Naive B cell (primary cell): Measurements from ENCODE around the gene ZNF836. TPM values are rescaled to one million over a fixed set of nuclear protein-coding genes. Genes with fewer than 3 reads are reported as not detected.

Source experiments
- ATAC-seq, 2 donors: fragments of 150-1000 bp; cut with Tn5 transposase; 2 replicates each; pipeline ENCODE4 v1.10.0; 2021; ENCODE audit warnings: low read depth in 2 of 2, mild to moderate bottlenecking in 2 of 2, moderate library complexity in 2 of 2
- DNase-seq: peaks from one replicate; pipeline ENCODE4 v3.0.0; 2022
- H3K27ac Mint-ChIP-seq, 6 donors: one replicate each; pipeline ENCODE4 v1.8.0; 2020 to 2022; ENCODE audit warnings: mild to moderate bottlenecking in 6 of 6, mixed read lengths in 6 of 6, moderate library complexity in 5 of 6, inconsistent platforms in 2 of 6
- H3K27me3 Mint-ChIP-seq, 3 donors: one replicate each; pipeline ENCODE4 v1.8.0; 2021 to 2022; ENCODE audit warnings: mixed read lengths in 3 of 3, mild to moderate bottlenecking in 1 of 3
- H3K36me3 Mint-ChIP-seq, 2 donors: one replicate each; pipeline ENCODE4 v1.8.0; 2020 to 2022; ENCODE audit warnings: mixed read lengths in 2 of 2, inconsistent platforms in 1 of 2, mild to moderate bottlenecking in 1 of 2
- H3K4me1 Mint-ChIP-seq, 3 donors: one replicate each; pipeline ENCODE4 v1.8.0; 2020 to 2022; ENCODE audit warnings: mixed read lengths in 3 of 3, inconsistent platforms in 1 of 3, mild to moderate bottlenecking in 1 of 3, moderate library complexity in 1 of 3
- H3K4me3 Mint-ChIP-seq, 8 donors: one replicate each; pipeline ENCODE4 v1.8.0; 2020 to 2022; ENCODE audit warnings: mild to moderate bottlenecking in 8 of 8, mixed read lengths in 8 of 8, moderate library complexity in 8 of 8, inconsistent platforms in 2 of 8
- H3K9me3 Mint-ChIP-seq, 7 donors: one replicate each; pipeline ENCODE4 v1.8.0; 2020 to 2022; ENCODE audit warnings: mixed read lengths in 7 of 7, mild to moderate bottlenecking in 5 of 7, inconsistent platforms in 2 of 7, moderate library complexity in 1 of 7
- polyA plus RNA-seq, 6 donors: library from polyadenylated mRNA; unstranded; fragments of 300-500 nt; fragmentation: Illumina TruSeq; gene quantifications; one replicate each; pipeline ENCODE4 v1.2.3, GENCODE V29; 2021; ENCODE audit warnings: low read depth in 6 of 6

Gene ZNF836
- polyA plus RNA-seq, 6 donors from 2014 or later = 8.2 to 21.1 (median 12.0) TPM

DNA sequence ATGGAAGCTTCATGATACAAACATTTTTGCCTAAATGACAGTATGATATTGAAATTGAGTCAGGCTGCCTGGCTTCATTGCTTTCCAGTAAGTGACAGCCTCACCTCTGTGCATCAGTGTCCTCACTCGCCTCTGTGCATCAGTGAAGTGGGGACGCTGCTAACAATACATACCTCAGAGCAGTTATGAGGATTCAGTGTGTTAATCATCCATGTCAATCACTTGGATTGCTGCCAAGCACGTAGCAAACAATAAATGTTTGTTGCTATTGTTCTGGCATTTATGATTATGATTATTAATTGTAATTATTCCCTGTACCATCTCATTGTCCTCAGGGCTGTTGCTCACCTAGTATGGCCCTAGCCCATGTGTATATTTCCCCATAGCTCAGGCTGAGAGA, 27.3 kb upstream of the ZNF836 start:
- ATAC-seq (no peak), DNase-seq (no peak)
- H3K4me1 Mint-ChIP-seq = peaks cover 42 to 64% (median 63%) of the 10 kb centered on the region in 3 donors
- peak overlapping the region in 1 of 6 donors; percentile 22 for H3K27ac Mint-ChIP-seq
- H3K36me3 Mint-ChIP-seq = peaks cover 0 to 18% of the 10 kb centered on the region in 2 donors
- no peak overlapping the region for H3K4me3 Mint-ChIP-seq
- no peaks in the 10 kb centered on the region for H3K9me3 Mint-ChIP-seq
- no peaks in the 10 kb centered on the region for H3K27me3 Mint-ChIP-seq

DNA sequence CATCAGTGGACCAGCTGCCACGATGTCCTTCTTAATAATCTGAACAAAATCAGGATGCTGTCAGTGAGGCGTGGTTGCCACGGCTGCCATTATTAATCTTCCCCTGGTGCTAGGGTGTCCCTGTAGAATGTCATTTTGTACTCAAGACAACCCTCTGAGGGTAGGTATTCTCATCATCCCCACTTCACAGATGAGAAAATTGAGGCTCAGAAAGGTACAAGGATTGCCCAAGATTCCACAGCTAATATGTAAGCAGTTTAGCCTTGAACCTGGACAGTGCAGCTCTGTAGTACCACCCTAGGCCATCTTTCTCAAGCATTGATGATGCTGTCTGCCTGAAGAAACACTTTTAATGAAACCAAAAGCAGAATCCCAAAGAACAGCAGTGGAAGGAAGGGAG, 26.5 kb upstream of the ZNF836 start:
- no peaks in the 10 kb centered on the region for H3K27me3 Mint-ChIP-seq
- ATAC-seq (no peak), DNase-seq (no peak)

DNA sequence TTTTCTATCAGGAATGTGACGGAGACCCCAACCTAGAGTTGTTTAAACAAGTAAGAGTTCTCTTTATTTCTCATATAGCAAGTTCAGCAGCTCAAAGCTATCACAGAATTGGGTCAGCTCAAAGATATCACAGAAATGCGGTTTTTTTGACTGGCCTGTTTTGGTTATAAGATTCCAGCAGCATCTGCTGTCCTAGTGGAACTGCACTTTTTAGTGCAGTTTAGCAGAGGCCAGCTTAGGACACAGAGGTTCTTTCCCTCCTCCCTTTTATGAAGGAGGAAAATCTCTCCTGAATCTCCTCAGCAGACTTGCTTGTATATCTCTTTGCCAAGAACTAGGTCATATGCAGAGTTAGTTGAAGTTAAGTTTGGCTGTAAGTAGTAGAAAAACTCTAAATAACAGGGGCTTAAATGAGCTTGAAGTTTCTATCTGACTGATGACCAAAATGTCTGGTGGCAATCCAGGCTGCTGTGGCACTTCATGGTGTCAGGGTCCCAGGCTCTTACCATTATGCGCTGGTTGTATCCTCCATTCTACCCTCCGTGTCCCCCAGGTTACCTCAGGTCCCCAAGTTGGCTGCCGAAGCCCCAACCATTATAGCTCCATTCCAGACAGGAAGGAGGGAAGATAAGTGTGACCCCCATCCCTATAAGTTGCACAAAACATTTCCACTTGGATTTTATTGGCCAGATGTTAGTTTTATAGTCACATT, 25.0 kb upstream of the ZNF836 start:
- ATAC-seq (no peak), DNase-seq (no peak)
- peaks cover 42 to 82% (median 67%) of the 10 kb centered on the region in 3 donors for H3K4me1 Mint-ChIP-seq
- peaks cover 4 to 15% of the 10 kb centered on the region in 2 donors for H3K36me3 Mint-ChIP-seq
- no peak overlapping the region for H3K27ac Mint-ChIP-seq
- no peaks in the 10 kb centered on the region for H3K27me3 Mint-ChIP-seq
- H3K4me3 Mint-ChIP-seq = peak overlapping the region in 1 of 8 donors; percentile 15
- H3K9me3 Mint-ChIP-seq = no peaks in the 10 kb centered on the region

More for the DNA sequence above, 26.5 kb upstream of the ZNF836 start:
- Mint-ChIP-seq H3K36me3 (peaks cover 3 to 17% of the 10 kb centered on the region in 2 donors), H3K4me3 (no peak overlapping the region), H3K9me3 (no peaks in the 10 kb centered on the region), H3K4me1 (peaks cover 41 to 68% (median 63%) of the 10 kb centered on the region in 3 donors), H3K27ac (peak overlapping the region in 1 of 6 donors; percentile 17)

DNA sequence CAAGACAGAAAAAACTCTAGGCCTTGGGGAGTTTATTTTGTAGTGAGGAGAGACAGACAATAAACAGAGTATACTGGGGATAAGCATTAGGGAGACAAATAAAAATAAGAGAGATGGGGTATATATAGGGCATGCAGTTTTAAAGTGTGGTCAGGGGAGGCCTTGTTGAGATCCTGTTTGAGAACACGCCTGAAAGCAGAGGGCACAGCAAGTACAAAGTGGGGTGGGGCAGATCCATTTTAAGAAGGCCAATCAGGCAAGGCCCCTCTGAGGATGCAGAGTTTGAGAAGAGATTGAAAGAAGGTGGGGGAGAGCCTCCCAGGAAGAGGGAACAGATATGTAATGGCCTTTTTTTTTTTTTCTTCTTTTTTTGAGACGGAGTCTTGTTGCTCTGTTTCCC, 20.5 kb upstream of the ZNF836 start:
- H3K9me3 Mint-ChIP-seq = peaks cover 0 to 2% (median 0%) of the 10 kb centered on the region in 7 donors
- peaks cover 37 to 80% (median 52%) of the 10 kb centered on the region in 3 donors for H3K4me1 Mint-ChIP-seq
- H3K27ac Mint-ChIP-seq = peak overlapping the region; percentile 28 to 100 (median 94)
- no peaks in the 10 kb centered on the region for H3K27me3 Mint-ChIP-seq
- peak overlapping the region; percentile 92 to 100 (median 98) for H3K4me3 Mint-ChIP-seq
- DNase-seq = no peak
- peaks cover 4 to 15% of the 10 kb centered on the region in 2 donors for H3K36me3 Mint-ChIP-seq
- no peak for ATAC-seq

DNA sequence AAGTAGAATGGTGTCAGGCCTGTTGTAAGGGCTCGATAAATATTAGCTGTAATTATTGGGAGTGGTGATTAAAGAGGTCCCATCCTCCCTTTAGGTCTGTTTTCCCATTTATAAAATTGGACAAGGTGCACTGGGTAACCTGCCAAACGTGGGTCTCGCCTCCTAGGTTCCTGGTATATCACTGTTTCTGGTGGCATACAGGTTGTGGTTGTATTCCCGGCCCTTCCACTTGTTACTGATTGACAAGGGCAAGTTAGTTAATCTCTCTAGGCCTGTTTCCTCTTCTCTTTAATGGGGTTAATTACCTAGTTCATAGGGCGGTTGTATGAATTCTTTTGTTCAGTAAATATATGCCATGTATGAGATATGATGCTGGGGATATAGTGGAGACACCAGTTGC, 20.0 kb upstream of the ZNF836 start:
- DNase-seq (no peak), ATAC-seq (no peak)
- Mint-ChIP-seq H3K27ac (peak overlapping the region; percentile 28 to 100 (median 94)), H3K4me3 (peak overlapping the region; percentile 92 to 100 (median 98)), H3K27me3 (no peaks in the 10 kb centered on the region), H3K36me3 (peaks cover 4 to 15% of the 10 kb centered on the region in 2 donors), H3K9me3 (peaks cover 0 to 2% (median 0%) of the 10 kb centered on the region in 7 donors), H3K4me1 (peaks cover 34 to 74% (median 48%) of the 10 kb centered on the region in 3 donors)

DNA sequence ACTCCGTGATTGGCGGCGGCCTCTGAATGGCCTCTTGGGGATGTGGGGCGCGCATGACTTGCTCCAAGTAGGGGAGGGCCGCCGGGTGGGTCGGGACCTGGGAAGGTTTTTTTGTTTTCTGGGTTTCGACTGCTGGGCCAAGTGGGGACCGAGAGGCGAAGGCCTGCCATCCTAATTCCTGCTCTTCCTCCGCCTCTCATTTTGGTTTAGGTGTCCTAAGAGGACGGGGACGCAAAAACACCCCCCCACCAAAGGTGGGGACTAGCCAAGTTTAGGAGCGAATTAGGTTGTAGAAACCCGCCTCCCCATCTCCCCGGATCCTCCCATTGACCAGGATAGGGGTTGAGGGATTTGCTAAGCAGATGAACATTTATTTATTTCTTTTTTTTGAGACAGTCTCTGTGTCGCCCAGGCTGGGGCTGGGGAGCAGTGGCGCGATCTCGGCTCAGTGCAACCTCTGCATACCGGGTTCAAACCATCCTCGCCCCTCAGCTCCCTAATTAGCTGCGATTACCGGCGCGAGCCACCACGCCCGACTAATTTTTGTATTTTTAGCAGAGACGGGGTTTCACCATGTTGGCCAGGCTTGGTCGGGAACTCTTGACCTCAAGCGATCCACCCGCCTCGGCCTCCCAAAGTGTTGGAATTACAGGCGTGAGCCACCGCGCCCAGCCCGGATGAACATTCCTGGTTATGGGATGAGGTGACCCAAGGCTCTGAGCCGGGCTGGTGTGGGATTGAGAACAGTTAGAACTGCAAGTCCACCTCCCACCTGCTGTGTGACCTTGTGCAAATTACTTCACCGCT, 19.3 kb upstream of the ZNF836 start:
- Mint-ChIP-seq H3K36me3 (peaks cover 4 to 15% of the 10 kb centered on the region in 2 donors), H3K4me1 (peaks cover 33 to 68% (median 45%) of the 10 kb centered on the region in 3 donors), H3K27me3 (no peaks in the 10 kb centered on the region), H3K9me3 (peaks cover 0 to 2% (median 0%) of the 10 kb centered on the region in 7 donors), H3K4me3 (peak overlapping the region; percentile 92 to 100 (median 98)), H3K27ac (peak overlapping the region; percentile 98 to 100 (median 100))
- ATAC-seq (no peak), DNase-seq (no peak)

DNA sequence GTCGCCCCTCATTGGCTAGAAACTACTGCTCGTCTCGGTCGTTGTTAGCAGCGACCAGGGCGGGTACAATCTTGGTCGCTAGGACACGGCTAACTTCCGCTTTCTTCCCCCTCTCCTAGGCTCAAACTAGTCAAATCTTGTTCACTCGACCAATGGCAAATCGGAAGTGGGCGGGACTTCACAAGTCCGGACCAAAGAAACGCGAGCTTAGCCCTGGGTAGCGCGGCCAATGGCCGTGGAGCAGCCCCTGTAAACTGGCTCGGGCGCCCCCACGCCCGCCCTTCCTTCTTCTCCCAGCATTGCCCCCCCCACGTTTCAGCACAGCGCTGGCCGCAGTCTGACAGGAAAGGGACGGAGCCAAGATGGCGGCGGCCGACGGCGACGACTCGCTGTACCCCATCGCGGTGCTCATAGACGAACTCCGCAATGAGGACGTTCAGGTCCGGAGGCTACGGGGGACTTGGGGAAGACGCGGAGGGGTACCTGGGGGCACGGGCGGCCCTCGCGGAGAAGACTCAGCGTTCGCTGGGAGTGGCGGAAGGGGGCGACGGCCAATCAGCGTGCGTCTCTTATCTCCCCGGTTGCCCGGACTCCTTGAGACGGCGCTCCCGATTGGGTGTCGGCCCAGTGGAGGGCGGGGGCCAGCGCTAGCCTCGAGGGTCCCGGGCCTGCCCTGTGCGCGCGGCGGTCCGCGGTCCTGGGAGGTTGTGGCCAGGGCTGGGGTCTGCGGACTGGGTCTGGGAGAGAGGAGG, 18.5 kb upstream of the ZNF836 start, which contains the start of gene PPP2R1A:
PPP2R1A (plus strand) TSS at position 318 of the 752 bp plus-strand sequence; CDS start at position 363, 45 bp downstream.
- H3K4me1 Mint-ChIP-seq = peaks cover 33 to 61% (median 45%) of the 10 kb centered on the region in 3 donors
- ATAC-seq = peak; percentile 76 to 78

DNA sequence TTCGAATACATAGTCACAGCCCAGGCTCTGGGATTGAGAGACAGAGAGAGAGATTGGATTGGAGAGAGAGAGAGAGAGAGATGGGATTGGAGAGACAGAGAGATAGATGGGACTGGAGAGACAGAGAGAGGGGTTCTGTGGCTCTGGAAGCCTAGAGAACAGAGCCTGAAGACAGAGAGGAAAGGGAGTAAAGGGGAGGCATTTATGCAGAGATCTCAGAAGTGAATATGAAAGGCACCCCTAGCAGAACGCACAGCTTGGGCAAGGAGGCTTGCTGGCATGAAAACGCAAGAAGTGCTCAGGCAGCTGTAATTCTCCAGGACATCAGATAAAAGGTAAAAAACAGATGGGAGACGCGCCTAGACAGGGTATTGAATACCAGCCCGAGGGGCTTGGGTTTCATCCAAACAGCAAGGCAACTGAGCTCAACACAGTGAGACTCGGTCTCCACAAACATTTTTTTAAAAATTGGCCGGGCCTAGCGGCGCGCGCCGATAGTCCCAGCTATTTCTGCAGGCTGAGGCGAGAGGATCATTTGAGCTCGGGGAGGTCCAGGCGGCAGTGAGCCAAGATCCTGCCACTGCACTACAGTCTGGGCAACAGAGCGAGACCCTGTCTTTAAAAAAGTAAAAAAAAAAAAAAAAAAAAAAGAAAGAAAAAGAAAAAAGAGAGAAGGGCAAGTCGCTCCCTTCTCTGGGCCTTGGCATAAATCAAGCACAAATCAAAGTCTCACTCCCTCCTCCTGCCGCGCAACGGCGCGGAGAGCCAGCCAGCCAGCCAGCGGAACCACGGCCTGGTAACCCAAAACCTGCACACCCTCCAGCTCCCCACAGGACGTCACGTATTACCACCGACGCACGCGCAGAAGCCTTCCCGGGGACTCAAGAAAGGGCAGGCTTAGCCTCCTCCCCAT, 17.7 kb upstream of the ZNF836 start:
- Mint-ChIP-seq H3K4me1 (peaks cover 25 to 53% (median 36%) of the 10 kb centered on the region in 3 donors), H3K27ac (peak overlapping the region; percentile 97 to 100 (median 99)), H3K27me3 (no peaks in the 10 kb centered on the region), H3K36me3 (peaks cover 4 to 7% of the 10 kb centered on the region in 2 donors), H3K9me3 (peaks cover 0 to 2% (median 0%) of the 10 kb centered on the region in 7 donors), H3K4me3 (peak overlapping the region; percentile 92 to 100 (median 98))
- no peak for DNase-seq
- no peak for ATAC-seq

More for the DNA sequence above, 18.5 kb upstream of the ZNF836 start, which contains the start of gene PPP2R1A:
- Mint-ChIP-seq H3K27me3 (no peaks in the 10 kb centered on the region), H3K27ac (peak within 1 kb of the TSS; percentile 98 to 100 (median 100)), H3K9me3 (peaks cover 0 to 2% (median 0%) of the 10 kb centered on the region in 7 donors), H3K4me3 (peak within 1 kb of the TSS; percentile 92 to 100 (median 98)), H3K36me3 (peaks cover 4 to 15% of the 10 kb centered on the region in 2 donors)
- DNase-seq = peak; percentile 99

DNA sequence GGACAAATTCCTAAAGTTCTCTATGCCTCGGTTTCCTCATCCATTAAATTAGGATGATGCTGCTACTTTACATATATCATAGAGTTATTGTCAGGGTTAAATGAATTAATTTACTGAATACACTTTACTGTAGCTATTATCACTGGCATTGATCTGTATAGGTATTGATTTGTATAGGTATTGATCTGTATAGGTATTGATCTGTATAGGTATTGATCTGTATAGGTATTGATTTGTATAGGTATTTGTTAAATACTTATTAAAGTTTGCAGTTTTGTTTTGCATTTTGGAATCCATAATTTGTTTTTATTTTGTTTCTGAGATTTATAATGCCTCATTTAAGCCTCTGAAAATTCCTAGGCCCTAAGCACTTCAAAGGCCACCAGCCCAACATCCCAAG, 16.0 kb upstream of the ZNF836 start:
- DNase-seq (no peak), ATAC-seq (no peak)
- no peaks in the 10 kb centered on the region for H3K27me3 Mint-ChIP-seq
- H3K27ac Mint-ChIP-seq = peak overlapping the region; percentile 26 to 100 (median 97)
- H3K4me3 Mint-ChIP-seq = peak overlapping the region in 2 of 8 donors; percentile 37 to 65
- H3K4me1 Mint-ChIP-seq = peaks cover 15 to 36% (median 24%) of the 10 kb centered on the region in 3 donors
- H3K9me3 Mint-ChIP-seq = peaks cover 0 to 2% (median 0%) of the 10 kb centered on the region in 7 donors
- peaks cover 0 to 6% of the 10 kb centered on the region in 2 donors for H3K36me3 Mint-ChIP-seq

DNA sequence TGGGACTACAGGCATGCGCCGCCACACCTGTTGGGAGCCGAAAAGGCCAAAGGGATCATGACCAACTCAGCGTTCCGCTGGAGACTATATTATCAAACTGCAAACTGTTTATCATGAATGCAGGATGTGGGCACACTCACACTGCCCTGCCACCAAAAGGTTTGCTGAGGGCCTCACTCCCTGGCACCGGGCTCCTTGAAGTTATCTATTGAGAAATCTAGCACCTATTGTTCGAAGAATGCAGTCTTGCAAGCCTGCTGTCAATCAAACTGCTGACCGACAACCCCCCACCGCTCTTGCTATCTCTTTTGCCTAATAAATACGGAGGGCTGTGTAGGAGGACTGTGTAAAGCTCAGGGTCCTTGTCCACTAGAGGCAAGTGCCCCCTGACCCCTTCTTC, 5.2 kb upstream of the ZNF836 start:
- no peak for DNase-seq
- no peak for ATAC-seq
- peaks cover 0 to 2% (median 0%) of the 10 kb centered on the region in 7 donors for H3K9me3 Mint-ChIP-seq
- no peaks in the 10 kb centered on the region for H3K36me3 Mint-ChIP-seq
- no peaks in the 10 kb centered on the region for H3K27me3 Mint-ChIP-seq
- H3K27ac Mint-ChIP-seq = peak overlapping the region in 1 of 6 donors; percentile 2
- peak overlapping the region in 1 of 8 donors; percentile 4 for H3K4me3 Mint-ChIP-seq
- peaks cover 0 to 9% (median 4%) of the 10 kb centered on the region in 3 donors for H3K4me1 Mint-ChIP-seq

DNA sequence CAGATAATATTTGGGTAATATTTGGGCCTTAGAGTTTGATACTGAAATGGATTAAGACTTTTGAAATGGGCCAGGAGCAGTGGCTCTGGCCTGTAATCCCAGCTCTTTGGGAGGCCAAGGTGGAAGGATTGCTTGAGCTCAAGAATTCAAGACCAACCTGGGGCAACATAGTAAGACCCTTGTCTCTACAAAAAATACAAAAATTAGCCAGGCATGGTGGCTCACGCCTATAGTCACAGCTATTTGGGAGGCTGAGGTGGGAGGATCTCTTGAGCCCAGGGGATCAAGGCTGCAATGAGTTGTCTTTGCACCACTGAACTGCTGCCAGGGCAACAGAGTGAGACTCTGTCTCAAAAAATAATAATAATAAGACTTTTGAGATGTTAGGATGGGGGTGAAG, 926 bp upstream of the ZNF836 start:
- H3K36me3 Mint-ChIP-seq = peaks cover 7 to 14% of the 10 kb centered on the region in 2 donors
- H3K9me3 Mint-ChIP-seq = peaks cover 0 to 4% (median 0%) of the 10 kb centered on the region in 7 donors
- ATAC-seq = no peak
- H3K27ac Mint-ChIP-seq = peak overlapping the region in 3 of 6 donors; percentile 30 to 98 (median 37)
- peak overlapping the region in 6 of 8 donors; percentile 97 to 99 (median 98) for H3K4me3 Mint-ChIP-seq
- no peaks in the 10 kb centered on the region for H3K27me3 Mint-ChIP-seq
- H3K4me1 Mint-ChIP-seq = peaks cover 20 to 44% (median 23%) of the 10 kb centered on the region in 3 donors
- DNase-seq = no peak
